K562 (cell line): ENCODE data around the gene KMT5C. TPM values are rescaled to one million over a fixed set of nuclear protein-coding genes. Genes with fewer than 3 reads are reported as not detected.

Experiments
- CCNT2 ChIP-seq: IDR thresholded peaks from 2 replicates; pipeline ENCODE4 v1.6.1; 2011; ENCODE audit warnings: borderline replicate concordance, low read depth, mild to moderate bottlenecking, moderate library complexity, mixed read lengths, low read length; ENCODE audit not compliant: insufficient read length; ENCODE audit errors: extremely low read depth
- ERF ChIP-seq: fragments of 450-650 bp; formaldehyde crosslinking; IDR thresholded peaks from 2 replicates; pipeline ENCODE4 v1.4.0; 2020; ENCODE audit warnings: mild to moderate bottlenecking, mixed read lengths
- GATAD2B ChIP-seq: fragments of 450-650 bp; IDR thresholded peaks from 2 replicates; pipeline ENCODE4 v1.6.1; 2017; ENCODE audit warnings: mild to moderate bottlenecking, borderline replicate concordance
- HNRNPH1 ChIP-seq: fragments of 200-400 bp; formaldehyde crosslinking; optimal IDR thresholded peaks from 2 replicates; pipeline ENCODE3; 2017; ENCODE audit warnings: low read depth, mild to moderate bottlenecking, low read length, moderate library complexity
- KAT7 ChIP-seq: sonication (generic); formaldehyde crosslinking; IDR thresholded peaks from 2 replicates; pipeline ENCODE4 v1.8.0; 2022; ENCODE audit warnings: missing genetic modification reagents, mild to moderate bottlenecking, borderline replicate concordance
- NONO ChIP-seq, 2 experiments: fragments of 200-400 bp in 1 of 2; fragments of 450-650 bp in 1 of 2; formaldehyde crosslinking in 1 of 2; IDR thresholded peaks; 2 replicates each; pipeline ENCODE4 v1.6.1; 2017; ENCODE audit warnings: low read depth in 2 of 2, mild to moderate bottlenecking in 2 of 2, moderate library complexity in 2 of 2, low read length in 1 of 2
- NR1H2 ChIP-seq: sonication (generic); formaldehyde crosslinking; IDR thresholded peaks from 2 replicates; pipeline ENCODE4 v1.4.0; 2020; ENCODE audit warnings: mild to moderate bottlenecking, missing genetic modification reagents
- POLR2G ChIP-seq: fragments of 200-400 bp; formaldehyde crosslinking; IDR thresholded peaks from 2 replicates; pipeline ENCODE4 v1.6.1; 2017; ENCODE audit warnings: low read depth, mild to moderate bottlenecking, antibody characterized with exemption, low read length, moderate library complexity
- SAP30 ChIP-seq: fragments of 200-600 bp; sonication (generic); IDR thresholded peaks from 2 replicates; pipeline ENCODE4 v1.6.1; 2012; ENCODE audit warnings: borderline replicate concordance, low read depth, mild to moderate bottlenecking, moderate library complexity, low read length, control low read depth, inconsistent platforms; ENCODE audit not compliant: insufficient read depth, poor library complexity, severe bottlenecking
- SMARCE1 ChIP-seq: fragments of 450-650 bp; IDR thresholded peaks from 2 replicates; pipeline ENCODE4 v1.7.1; 2016; ENCODE audit warnings: mild to moderate bottlenecking
- STAT5B ChIP-seq: fragments of 250-450 bp; sonication (Bioruptor Pico); IDR thresholded peaks from 2 replicates; pipeline ENCODE4 v1.8.0; 2021; ENCODE audit warnings: mild to moderate bottlenecking, inconsistent platforms
- TBP ChIP-seq: optimal IDR thresholded peaks from 2 replicates; pipeline ENCODE3; 2011; ENCODE audit warnings: low read depth, low read length, improper control_type of control experiment
- TSHZ1 ChIP-seq: fragments of 250-450 bp; sonication (Bioruptor Pico); IDR thresholded peaks from 2 replicates; pipeline ENCODE4 v1.4.0; 2020; ENCODE audit warnings: mild to moderate bottlenecking, moderate library complexity
- ZNF232 ChIP-seq: sonication (generic); formaldehyde crosslinking; IDR thresholded peaks from 2 replicates; pipeline ENCODE4 v1.8.0; 2022; ENCODE audit warnings: mild to moderate bottlenecking, missing genetic modification reagents
- ZNF589 ChIP-seq: fragments of 200-800 bp; sonication (Bioruptor generic); IDR thresholded peaks from 2 replicates; pipeline ENCODE4 v1.6.1; 2016; ENCODE audit warnings: low read depth, missing genetic modification characterization, missing compliant biosample characterization
- polyA plus RNA-seq, 8 experiments: library from polyadenylated mRNA; depleted of rRNA in 4 of 8; stranded (reverse) in 5 of 8; unstranded in 3 of 8; fragments of >200 nt; fragmentation: Nextera tagmentation in 2 of 8; fragmentation: Illumina TruSeq in 1 of 8; extraction: Ambion mirVana in 2 of 8; extraction: Trizol in 1 of 8; gene quantifications; 2 replicates each; pipeline versions ENCODE4 v1.2.1 to v1.2.3, GENCODE V29; 2011 to 2014; ENCODE audit warnings: inconsistent platforms in 1 of 8, missing spikeins in 1 of 8
- total RNA-seq, 7 experiments: library from RNA; depleted of rRNA in 6 of 7; stranded (reverse); fragments of >200 nt in 6 of 7; fragmentation: Illumina TruSeq in 2 of 7; extraction: Trizol in 2 of 7; gene quantifications; 2 replicates each; pipeline versions ENCODE4 v1.2.1 to v1.2.3, GENCODE V29; 2011 to 2021; ENCODE audit warnings: low replicate concordance in 1 of 7
- TF ChIP-seq, protein P1 (sequence below): fragments of 250-450 bp; sonication (Bioruptor Pico); IDR thresholded peaks from 2 replicates; pipeline ENCODE4 v1.5.0; 2021
- TF ChIP-seq, protein P2 (sequence below): fragments of 250-450 bp; sonication (Bioruptor Pico); IDR thresholded peaks from 2 replicates; pipeline ENCODE4 v1.9.0; 2021; ENCODE audit warnings: mild to moderate bottlenecking, inconsistent platforms
- TF ChIP-seq, protein P3 (sequence below): fragments of 250-450 bp; sonication (Bioruptor Pico); IDR thresholded peaks from 2 replicates; pipeline ENCODE4 v1.8.0; 2021; ENCODE audit warnings: borderline replicate concordance, mild to moderate bottlenecking, moderate library complexity; ENCODE audit not compliant: poor library complexity, severe bottlenecking

KMT5C gene
- total and polyA plus RNA-seq, 9 of the 15 experiments (the other 6 are each of a cell fraction or from before 2014, with no cell fraction given): 0.15 to 53.5 (median 16.6) TPM

- TF ChIP-seq TSHZ1 (CRISPR knock-in tag): no peak
- 0 out of 2 replicates have a peak, but pooled peaks have one; percentile 30 for TF ChIP-seq ERF (CRISPR knock-in tag)
- peak; percentile 59; the same call in 1 of the 2 replicates for TF ChIP-seq ZNF589
- no peak for TF ChIP-seq NONO (IDR thresholded peaks at IDR 0.05; ENCODE audit: low read depth in 2 of 2, low read length in 1 of 2)
- 0 out of 2 replicates have a peak, but pooled peaks have one; percentile 54 for TF ChIP-seq ZNF232 (CRISPR knock-in tag)
- TF ChIP-seq CCNT2: peak; percentile 12
- TF ChIP-seq TBP: peak; percentile 41
- no peak for TF ChIP-seq NR1H2
- TF ChIP-seq, protein P1, sequence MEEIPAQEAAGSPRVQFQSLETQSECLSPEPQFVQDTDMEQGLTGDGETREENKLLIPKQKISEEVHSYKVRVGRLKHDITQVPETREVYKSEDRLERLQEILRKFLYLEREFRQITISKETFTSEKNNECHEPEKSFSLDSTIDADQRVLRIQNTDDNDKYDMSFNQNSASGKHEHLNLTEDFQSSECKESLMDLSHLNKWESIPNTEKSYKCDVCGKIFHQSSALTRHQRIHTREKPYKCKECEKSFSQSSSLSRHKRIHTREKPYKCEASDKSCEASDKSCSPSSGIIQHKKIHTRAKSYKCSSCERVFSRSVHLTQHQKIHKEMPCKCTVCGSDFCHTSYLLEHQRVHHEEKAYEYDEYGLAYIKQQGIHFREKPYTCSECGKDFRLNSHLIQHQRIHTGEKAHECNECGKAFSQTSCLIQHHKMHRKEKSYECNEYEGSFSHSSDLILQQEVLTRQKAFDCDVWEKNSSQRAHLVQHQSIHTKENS: no peak
- peak; percentile 63; the same call in 1 of the 2 replicates for TF ChIP-seq GATAD2B
- TF ChIP-seq KAT7 (CRISPR knock-in tag): peak; percentile 89; the same call in 1 of the 2 replicates
- peak; percentile 63 for TF ChIP-seq POLR2G
- peak; percentile 59 for TF ChIP-seq SAP30
- TF ChIP-seq STAT5B (CRISPR knock-in tag): no peak
- TF ChIP-seq HNRNPH1: no peak
- TF ChIP-seq, protein P2, sequence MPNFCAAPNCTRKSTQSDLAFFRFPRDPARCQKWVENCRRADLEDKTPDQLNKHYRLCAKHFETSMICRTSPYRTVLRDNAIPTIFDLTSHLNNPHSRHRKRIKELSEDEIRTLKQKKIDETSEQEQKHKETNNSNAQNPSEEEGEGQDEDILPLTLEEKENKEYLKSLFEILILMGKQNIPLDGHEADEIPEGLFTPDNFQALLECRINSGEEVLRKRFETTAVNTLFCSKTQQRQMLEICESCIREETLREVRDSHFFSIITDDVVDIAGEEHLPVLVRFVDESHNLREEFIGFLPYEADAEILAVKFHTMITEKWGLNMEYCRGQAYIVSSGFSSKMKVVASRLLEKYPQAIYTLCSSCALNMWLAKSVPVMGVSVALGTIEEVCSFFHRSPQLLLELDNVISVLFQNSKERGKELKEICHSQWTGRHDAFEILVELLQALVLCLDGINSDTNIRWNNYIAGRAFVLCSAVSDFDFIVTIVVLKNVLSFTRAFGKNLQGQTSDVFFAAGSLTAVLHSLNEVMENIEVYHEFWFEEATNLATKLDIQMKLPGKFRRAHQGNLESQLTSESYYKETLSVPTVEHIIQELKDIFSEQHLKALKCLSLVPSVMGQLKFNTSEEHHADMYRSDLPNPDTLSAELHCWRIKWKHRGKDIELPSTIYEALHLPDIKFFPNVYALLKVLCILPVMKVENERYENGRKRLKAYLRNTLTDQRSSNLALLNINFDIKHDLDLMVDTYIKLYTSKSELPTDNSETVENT (CRISPR knock-in tag): 0 out of 2 replicates have a peak, but pooled peaks have one; percentile 3
- TF ChIP-seq SMARCE1: no peak
- TF ChIP-seq, protein P3, sequence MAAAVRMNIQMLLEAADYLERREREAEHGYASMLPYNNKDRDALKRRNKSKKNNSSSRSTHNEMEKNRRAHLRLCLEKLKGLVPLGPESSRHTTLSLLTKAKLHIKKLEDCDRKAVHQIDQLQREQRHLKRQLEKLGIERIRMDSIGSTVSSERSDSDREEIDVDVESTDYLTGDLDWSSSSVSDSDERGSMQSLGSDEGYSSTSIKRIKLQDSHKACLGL: no peak
These were observed 44.6 kb downstream of the KMT5C start, which contains the start of gene TMEM238 (continued) for GRCh38 chr19:55384131-55384919.
